A549 (cell line): ENCODE results near the gene MAPKAP1.

Experiments used
- BHLHE40 ChIP-seq: IDR thresholded peaks from 2 replicates; pipeline ENCODE4 v1.6.1; 2012; ENCODE audit warnings: low read depth, low read length, inconsistent platforms
- CEBPB ChIP-seq, 2 experiments: fragments of >200 bp in 1 of 2; sonication (Bioruptor Twin) in 1 of 2; formaldehyde crosslinking in 1 of 2; IDR thresholded peaks; 2 replicates each; pipeline ENCODE4 v1.6.1; 2012 to 2016
- CTCF ChIP-seq: fragments of >200 bp; sonication (Bioruptor Twin); formaldehyde crosslinking; IDR thresholded peaks from 3 replicates; pipeline ENCODE4 v1.5.1; 2016
- EHMT2 ChIP-seq: fragments of 200-600 bp; sonication (generic); IDR thresholded peaks from 2 replicates; pipeline ENCODE4 v1.6.1; 2016; ENCODE audit warnings: antibody characterized with exemption, low read depth, mild to moderate bottlenecking, moderate library complexity
- ESRRA ChIP-seq: fragments of 150-350 bp; IDR thresholded peaks from 2 replicates; pipeline ENCODE4 v1.6.1; 2014; ENCODE audit warnings: mild to moderate bottlenecking, low read length, borderline replicate concordance
- GATA3 ChIP-seq: IDR thresholded peaks from 2 replicates; pipeline ENCODE4 v1.6.1; 2012; ENCODE audit warnings: borderline replicate concordance
- NR3C1 ChIP-seq: fragments of >200 bp; sonication (Bioruptor Twin); formaldehyde crosslinking; IDR thresholded peaks from 3 replicates; pipeline ENCODE4 v1.6.1; 2017
- POLR2A ChIP-seq: IDR thresholded peaks from 2 replicates; pipeline ENCODE4 v1.6.1; 2012; ENCODE audit warnings: mild to moderate bottlenecking, low read length
- REST ChIP-seq: fragments of 200-600 bp; sonication (generic); IDR thresholded peaks from 2 replicates; pipeline ENCODE4 v1.6.1; 2016; ENCODE audit warnings: antibody characterized with exemption, mild to moderate bottlenecking, moderate library complexity

- no peak for TF ChIP-seq GATA3
- no peak for TF ChIP-seq NR3C1
- no peak for TF ChIP-seq POLR2A
- no peak for TF ChIP-seq BHLHE40
- TF ChIP-seq REST, result no peak
- TF ChIP-seq CTCF, result no peak
- no peak for TF ChIP-seq CEBPB (IDR thresholded peaks at IDR 0.05)
- TF ChIP-seq EHMT2, result no peak
- no peak for TF ChIP-seq ESRRA
These were observed 102.8 kb downstream of the MAPKAP1 start for GRCh38 chr9:125604196-125604595.
